ENCODE measurements around the gene HBS1L. TPM values are rescaled to one million over a fixed set of nuclear protein-coding genes. Genes with fewer than 3 reads are reported as not detected.

The HBS1L gene
- total and polyA plus RNA-seq, 10 of the 15 experiments (the other 5 are each of a cell fraction or from before 2014, with no cell fraction given) = 58.7 to 142 (median 78.8) TPM

GRCh38 chr6:135038335-135038734, 16.3 kb downstream of the HBS1L start (continued):
- TF ChIP-seq CREB1 (IDR thresholded peaks at IDR 0.05; ENCODE audit: low read depth) (no peak), CBX3 (IDR thresholded peaks at IDR 0.05; ENCODE audit: borderline replicate concordance, low read depth) (no peak), JUNB (IDR thresholded peaks at IDR 0.05) (no peak), RBBP5 (conservative IDR thresholded peaks at IDR 0.05) (no peak), ZNF687 (IDR thresholded peaks at IDR 0.05) (no peak), STAT1 (conservative IDR thresholded peaks at IDR 0.05) (no peak)
- TF ChIP-seq, protein P1, sequence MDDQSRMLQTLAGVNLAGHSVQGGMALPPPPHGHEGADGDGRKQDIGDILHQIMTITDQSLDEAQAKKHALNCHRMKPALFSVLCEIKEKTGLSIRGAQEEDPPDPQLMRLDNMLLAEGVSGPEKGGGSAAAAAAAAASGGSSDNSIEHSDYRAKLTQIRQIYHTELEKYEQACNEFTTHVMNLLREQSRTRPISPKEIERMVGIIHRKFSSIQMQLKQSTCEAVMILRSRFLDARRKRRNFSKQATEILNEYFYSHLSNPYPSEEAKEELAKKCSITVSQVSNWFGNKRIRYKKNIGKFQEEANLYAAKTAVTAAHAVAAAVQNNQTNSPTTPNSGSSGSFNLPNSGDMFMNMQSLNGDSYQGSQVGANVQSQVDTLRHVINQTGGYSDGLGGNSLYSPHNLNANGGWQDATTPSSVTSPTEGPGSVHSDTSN (IDR thresholded peaks at IDR 0.05; ENCODE audit: insufficient replicate concordance, low read depth, low read length) = no peak
- TF ChIP-seq, protein P2, sequence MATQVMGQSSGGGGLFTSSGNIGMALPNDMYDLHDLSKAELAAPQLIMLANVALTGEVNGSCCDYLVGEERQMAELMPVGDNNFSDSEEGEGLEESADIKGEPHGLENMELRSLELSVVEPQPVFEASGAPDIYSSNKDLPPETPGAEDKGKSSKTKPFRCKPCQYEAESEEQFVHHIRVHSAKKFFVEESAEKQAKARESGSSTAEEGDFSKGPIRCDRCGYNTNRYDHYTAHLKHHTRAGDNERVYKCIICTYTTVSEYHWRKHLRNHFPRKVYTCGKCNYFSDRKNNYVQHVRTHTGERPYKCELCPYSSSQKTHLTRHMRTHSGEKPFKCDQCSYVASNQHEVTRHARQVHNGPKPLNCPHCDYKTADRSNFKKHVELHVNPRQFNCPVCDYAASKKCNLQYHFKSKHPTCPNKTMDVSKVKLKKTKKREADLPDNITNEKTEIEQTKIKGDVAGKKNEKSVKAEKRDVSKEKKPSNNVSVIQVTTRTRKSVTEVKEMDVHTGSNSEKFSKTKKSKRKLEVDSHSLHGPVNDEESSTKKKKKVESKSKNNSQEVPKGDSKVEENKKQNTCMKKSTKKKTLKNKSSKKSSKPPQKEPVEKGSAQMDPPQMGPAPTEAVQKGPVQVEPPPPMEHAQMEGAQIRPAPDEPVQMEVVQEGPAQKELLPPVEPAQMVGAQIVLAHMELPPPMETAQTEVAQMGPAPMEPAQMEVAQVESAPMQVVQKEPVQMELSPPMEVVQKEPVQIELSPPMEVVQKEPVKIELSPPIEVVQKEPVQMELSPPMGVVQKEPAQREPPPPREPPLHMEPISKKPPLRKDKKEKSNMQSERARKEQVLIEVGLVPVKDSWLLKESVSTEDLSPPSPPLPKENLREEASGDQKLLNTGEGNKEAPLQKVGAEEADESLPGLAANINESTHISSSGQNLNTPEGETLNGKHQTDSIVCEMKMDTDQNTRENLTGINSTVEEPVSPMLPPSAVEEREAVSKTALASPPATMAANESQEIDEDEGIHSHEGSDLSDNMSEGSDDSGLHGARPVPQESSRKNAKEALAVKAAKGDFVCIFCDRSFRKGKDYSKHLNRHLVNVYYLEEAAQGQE (IDR thresholded peaks at IDR 0.05; ENCODE audit: low read depth, low read length) = no peak

Measured in GM12878 (cell line).